OCI-LY7 (cell line): ENCODE data around the gene NUTF2. TPM values are rescaled to one million over a fixed set of nuclear protein-coding genes. Genes with fewer than 3 reads are reported as not detected.

Source experiments
- BruUV-seq: library from RNA; stranded (reverse); fragments of 400-500 nt; replicated peaks from 2 replicates; lab custom pipeline; 2021; lab: Mats Ljungman, UMichigan
- CTCF ChIA-PET: fragments of 300-600 bp; sonication (Branson Sonifier 250); formaldehyde crosslinking; loops from one replicate; lab custom pipeline; 2022; ENCODE audit warnings: antibody characterized with exemption; ENCODE audit not compliant: unreplicated experiment; lab: Charles Lee
- POLR2A ChIA-PET: fragments of 300-600 bp; sonication (Branson Sonifier 250); formaldehyde crosslinking; loops from one replicate; lab custom pipeline; 2022; ENCODE audit warnings: antibody characterized with exemption; lab: Charles Lee
- DNase-seq: peaks from one replicate; pipeline ENCODE4 v3.0.0-alpha.2; 2015; ENCODE audit warnings: low spot score
- H2AFZ ChIP-seq: fragments of 200-600 bp; sonication (generic), shearing (Covaris generic); 2 replicates; pipeline ENCODE4 v1.6.1; 2014; ENCODE audit warnings: mild to moderate bottlenecking, antibody characterized with exemption, low read length, moderate library complexity
- H3K27ac ChIP-seq: fragments of 200-600 bp; sonication (generic); 2 replicates; pipeline ENCODE4 v1.5.1; 2014; ENCODE audit warnings: mixed run types, low read depth, mild to moderate bottlenecking, moderate library complexity, low read length, inconsistent platforms; ENCODE audit not compliant: poor library complexity, severe bottlenecking
- H3K36me3 ChIP-seq: fragments of 200-600 bp; sonication (generic); 2 replicates; pipeline ENCODE4 v1.6.1; 2014; ENCODE audit warnings: mild to moderate bottlenecking, antibody characterized with exemption, low read length, moderate library complexity, mixed read lengths; ENCODE audit not compliant: insufficient read depth
- H3K4me1 ChIP-seq: fragments of 200-600 bp; sonication (generic); 2 replicates; pipeline ENCODE4 v1.5.1; 2014; ENCODE audit warnings: mild to moderate bottlenecking, low read length; ENCODE audit not compliant: insufficient read depth, poor library complexity, severe bottlenecking
- H3K4me2 ChIP-seq: fragments of 200-600 bp; sonication (generic); 2 replicates; pipeline ENCODE4 v1.6.1; 2014; ENCODE audit warnings: mild to moderate bottlenecking, low read length
- H3K4me3 ChIP-seq: fragments of 200-600 bp; sonication (generic); 2 replicates; pipeline ENCODE4 v1.5.1; 2014; ENCODE audit warnings: mild to moderate bottlenecking, low read depth, low read length; ENCODE audit not compliant: poor library complexity, severe bottlenecking
- H3K79me2 ChIP-seq: fragments of 200-600 bp; sonication (generic); 2 replicates; pipeline ENCODE4 v1.6.1; 2016; ENCODE audit warnings: low read depth, mild to moderate bottlenecking, low read length, moderate library complexity, mixed read lengths; ENCODE audit not compliant: insufficient read depth
- H3K9me2 ChIP-seq: fragments of 200-600 bp; sonication (generic); 2 replicates; pipeline ENCODE4 v1.6.1; 2016; ENCODE audit warnings: mild to moderate bottlenecking, low read length, mixed read lengths; ENCODE audit not compliant: insufficient read depth
- H3K9me3 ChIP-seq: fragments of 200-600 bp; sonication (generic); 2 replicates; pipeline ENCODE4 v1.6.1; 2014; ENCODE audit warnings: mild to moderate bottlenecking, mixed run types, low read length, mixed read lengths
- H4K20me1 ChIP-seq: fragments of 200-600 bp; sonication (generic); 2 replicates; pipeline ENCODE4 v1.6.1; 2014; ENCODE audit warnings: mild to moderate bottlenecking, antibody characterized with exemption, low read length, moderate library complexity, mixed read lengths; ENCODE audit not compliant: insufficient read depth
- CTCF ChIP-seq: fragments of 200-600 bp; sonication (generic); conservative IDR thresholded peaks from 2 replicates; pipeline ENCODE4 v1.5.1; 2014; ENCODE audit warnings: mild to moderate bottlenecking, antibody characterized with exemption, low read length, moderate library complexity, mixed read lengths
- EZH2phosphoT487 ChIP-seq: fragments of 200-600 bp; sonication (generic); IDR thresholded peaks from 2 replicates; pipeline ENCODE4 v1.6.1; 2018; ENCODE audit warnings: low read depth, borderline replicate concordance, mild to moderate bottlenecking, mixed run types, antibody characterized with exemption, low read length, moderate library complexity, mixed read lengths
- intact Hi-C: fragments of 100-400 bp; cut with micrococcal nuclease; formaldehyde crosslinking; loops from one replicate; pipeline ENCODE4 v1.10.0; 2022; ENCODE audit not compliant: unreplicated experiment
- total RNA-seq, 2 experiments: library from RNA; depleted of rRNA in 1 of 2; stranded (reverse); fragments of >200 nt in 1 of 2; shearing (Covaris generic) in 1 of 2; gene quantifications; 2 replicates each; pipeline ENCODE4 v1.2.3, GENCODE V29; 2014 to 2022

NUTF2 gene
- total RNA-seq, 2 experiments from 2014 or later = 143 to 187 TPM

GRCh38 chr16:67865318-67865717 lies 18.6 kb downstream of the NUTF2 start:
- H3K79me2 ChIP-seq = peaks cover 31% of the 10 kb centered on the region
- intact Hi-C loops = loop anchor here (1.0 kb wide), 1 partner anchor 49 kb away; no protein-coding TSS in a partner anchor
- no peaks in the 10 kb centered on the region for H3K4me1 ChIP-seq
- TF ChIP-seq CTCF (peak; percentile 71), EZH2phosphoT487 (no peak)
- H4K20me1 ChIP-seq = peaks cover 5% of the 10 kb centered on the region; the same call in 1 of the 2 replicates
- no peak overlapping the region for H3K4me2 ChIP-seq
- no TSS peak for BruUV-seq
- DNase-seq = peak; percentile 38
- peaks cover 90% of the 10 kb centered on the region for H3K36me3 ChIP-seq
- H3K9me2 ChIP-seq = no peaks in the 10 kb centered on the region
- H3K4me3 ChIP-seq = no peak overlapping the region
- H3K27ac ChIP-seq = no peak overlapping the region
- CTCF ChIA-PET = no interaction called here
- H2AFZ ChIP-seq = no peak overlapping the region
- POLR2A ChIA-PET = interaction anchor here (0.6 to 2.3 kb wide), 2 partner anchors 21 to 198 kb away, joined by 3 to 6 read pairs; no protein-coding TSS in a partner anchor
- no peaks in the 10 kb centered on the region for H3K9me3 ChIP-seq

- POLR2A ChIA-PET = no interaction called here
Measured at GRCh38 chr16:67868290-67868689, 21.6 kb downstream of the NUTF2 start.

More at GRCh38 chr16:67868290-67868689, 21.6 kb downstream of the NUTF2 start:
- Histone ChIP-seq H3K9me3 (no peaks in the 10 kb centered on the region), H3K36me3 (peaks cover 86% of the 10 kb centered on the region), H3K27ac (no peak overlapping the region), H3K79me2 (peaks cover 7% of the 10 kb centered on the region), H2AFZ (no peak overlapping the region), H4K20me1 (peaks cover 5% of the 10 kb centered on the region; the same call in 1 of the 2 replicates), H3K4me3 (no peak overlapping the region), H3K4me1 (peaks cover 8% of the 10 kb centered on the region), H3K4me2 (no peak overlapping the region), H3K9me2 (no peaks in the 10 kb centered on the region)
- CTCF ChIA-PET = no interaction called here
- intact Hi-C loops = no loop called here
- BruUV-seq = no TSS peak
- no peak for DNase-seq
- TF ChIP-seq EZH2phosphoT487 (no peak), CTCF (no peak)
